ENCODE results near the gene TNFSF13.

The TNFSF13 gene

DNA sequence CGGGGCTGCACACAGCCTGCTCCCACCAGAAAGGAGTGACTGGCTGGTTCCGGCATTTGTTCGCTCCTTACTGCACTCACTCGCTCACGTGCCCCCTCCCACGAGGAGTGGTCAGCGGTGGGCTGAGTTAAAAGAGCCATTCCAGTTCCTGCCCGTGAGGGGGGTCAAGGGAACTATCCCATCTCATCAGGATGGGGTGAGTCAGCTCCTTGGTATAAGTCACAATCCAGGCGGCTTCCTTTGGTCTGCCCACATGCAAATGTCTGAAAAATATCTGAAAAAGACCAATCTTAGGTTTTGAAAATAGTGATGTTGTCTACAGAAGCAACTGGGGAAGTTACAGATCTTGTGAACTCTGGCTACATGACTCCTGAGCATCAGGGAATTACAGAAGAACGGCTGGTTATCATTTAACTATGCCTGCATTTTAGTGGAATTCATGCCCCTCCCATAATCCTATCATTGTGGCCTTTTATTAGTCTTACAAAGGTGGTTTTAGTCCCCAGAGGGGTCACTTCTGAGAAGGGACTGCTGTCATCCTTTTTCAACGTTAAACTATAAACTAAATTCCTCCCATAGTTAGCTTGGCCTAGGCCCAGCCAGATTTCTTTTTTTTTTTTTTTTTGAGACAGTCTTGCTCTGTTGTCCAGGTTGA, 19.5 kb upstream of the TNFSF13 start:
- no peak for DNase-seq (ENCODE audit: low read depth)
- TF ChIP-seq, protein P1, sequence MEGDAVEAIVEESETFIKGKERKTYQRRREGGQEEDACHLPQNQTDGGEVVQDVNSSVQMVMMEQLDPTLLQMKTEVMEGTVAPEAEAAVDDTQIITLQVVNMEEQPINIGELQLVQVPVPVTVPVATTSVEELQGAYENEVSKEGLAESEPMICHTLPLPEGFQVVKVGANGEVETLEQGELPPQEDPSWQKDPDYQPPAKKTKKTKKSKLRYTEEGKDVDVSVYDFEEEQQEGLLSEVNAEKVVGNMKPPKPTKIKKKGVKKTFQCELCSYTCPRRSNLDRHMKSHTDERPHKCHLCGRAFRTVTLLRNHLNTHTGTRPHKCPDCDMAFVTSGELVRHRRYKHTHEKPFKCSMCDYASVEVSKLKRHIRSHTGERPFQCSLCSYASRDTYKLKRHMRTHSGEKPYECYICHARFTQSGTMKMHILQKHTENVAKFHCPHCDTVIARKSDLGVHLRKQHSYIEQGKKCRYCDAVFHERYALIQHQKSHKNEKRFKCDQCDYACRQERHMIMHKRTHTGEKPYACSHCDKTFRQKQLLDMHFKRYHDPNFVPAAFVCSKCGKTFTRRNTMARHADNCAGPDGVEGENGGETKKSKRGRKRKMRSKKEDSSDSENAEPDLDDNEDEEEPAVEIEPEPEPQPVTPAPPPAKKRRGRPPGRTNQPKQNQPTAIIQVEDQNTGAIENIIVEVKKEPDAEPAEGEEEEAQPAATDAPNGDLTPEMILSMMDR (IDR thresholded peaks at IDR 0.05; ENCODE audit: insufficient read depth, low read depth, low read length, missing control alignments): no peak
- H3K4me3 ChIP-seq (ENCODE audit: low read depth, low read length): no peak overlapping the region

DNA sequence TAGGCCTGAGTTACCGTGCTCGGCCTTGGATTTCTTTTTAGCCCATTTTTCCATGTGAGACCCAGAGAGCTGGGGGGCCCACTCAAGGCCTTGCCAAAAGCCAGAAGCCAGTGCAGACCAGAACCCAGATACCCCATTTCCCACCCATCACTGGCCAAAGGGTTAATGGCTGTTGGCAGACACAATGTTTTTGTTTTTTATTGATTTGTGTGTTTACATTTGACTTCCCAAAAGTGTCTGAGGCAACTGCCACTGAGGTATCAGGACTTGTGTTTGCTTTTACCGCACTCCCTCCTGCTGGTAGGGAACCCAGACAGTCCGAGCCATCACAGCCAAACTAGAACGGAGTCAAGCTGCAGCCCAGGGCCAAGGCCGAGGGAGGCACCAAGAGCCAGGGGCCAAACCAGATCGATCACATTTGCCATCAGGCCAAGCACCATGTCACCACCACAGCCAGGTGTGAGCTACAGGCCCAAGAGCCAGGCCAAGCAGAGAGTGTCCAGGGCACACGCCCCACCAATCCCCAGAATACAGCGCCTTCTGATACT, 17.4 kb upstream of the TNFSF13 start:
- H3K4me3 ChIP-seq (ENCODE audit: low read depth, low read length): no peak overlapping the region
- TF ChIP-seq, protein P1 (IDR thresholded peaks at IDR 0.05; ENCODE audit: insufficient read depth, low read depth, low read length, missing control alignments): no peak

DNA sequence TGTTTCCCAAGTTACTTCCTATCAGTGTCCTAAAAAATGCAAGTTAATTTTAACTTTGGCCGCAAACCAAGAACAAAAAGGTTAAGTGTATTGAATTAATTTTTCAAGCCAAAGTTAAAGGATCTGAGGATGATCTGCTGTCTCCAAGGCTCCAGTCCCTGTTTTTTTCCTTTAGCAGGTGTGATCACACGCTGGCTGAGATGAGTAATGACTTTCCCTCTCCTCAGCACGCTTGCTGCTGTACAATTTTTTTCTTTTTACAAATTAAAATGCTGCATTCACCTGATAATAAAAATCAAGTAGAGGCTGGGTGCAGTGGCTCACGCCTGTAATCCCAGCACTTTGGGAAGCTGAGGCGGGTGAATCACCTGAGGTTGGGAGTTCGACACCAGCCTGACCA, 13.6 kb upstream of the TNFSF13 start:
- TF ChIP-seq, protein P1 (IDR thresholded peaks at IDR 0.05; ENCODE audit: insufficient read depth, low read depth, low read length, missing control alignments): no peak
- DNase-seq (ENCODE audit: low read depth): no peak
- H3K4me3 ChIP-seq (ENCODE audit: low read depth, low read length): no peak overlapping the region

More for the DNA sequence above, 17.4 kb upstream of the TNFSF13 start:
- no peak for DNase-seq (ENCODE audit: low read depth)

DNA sequence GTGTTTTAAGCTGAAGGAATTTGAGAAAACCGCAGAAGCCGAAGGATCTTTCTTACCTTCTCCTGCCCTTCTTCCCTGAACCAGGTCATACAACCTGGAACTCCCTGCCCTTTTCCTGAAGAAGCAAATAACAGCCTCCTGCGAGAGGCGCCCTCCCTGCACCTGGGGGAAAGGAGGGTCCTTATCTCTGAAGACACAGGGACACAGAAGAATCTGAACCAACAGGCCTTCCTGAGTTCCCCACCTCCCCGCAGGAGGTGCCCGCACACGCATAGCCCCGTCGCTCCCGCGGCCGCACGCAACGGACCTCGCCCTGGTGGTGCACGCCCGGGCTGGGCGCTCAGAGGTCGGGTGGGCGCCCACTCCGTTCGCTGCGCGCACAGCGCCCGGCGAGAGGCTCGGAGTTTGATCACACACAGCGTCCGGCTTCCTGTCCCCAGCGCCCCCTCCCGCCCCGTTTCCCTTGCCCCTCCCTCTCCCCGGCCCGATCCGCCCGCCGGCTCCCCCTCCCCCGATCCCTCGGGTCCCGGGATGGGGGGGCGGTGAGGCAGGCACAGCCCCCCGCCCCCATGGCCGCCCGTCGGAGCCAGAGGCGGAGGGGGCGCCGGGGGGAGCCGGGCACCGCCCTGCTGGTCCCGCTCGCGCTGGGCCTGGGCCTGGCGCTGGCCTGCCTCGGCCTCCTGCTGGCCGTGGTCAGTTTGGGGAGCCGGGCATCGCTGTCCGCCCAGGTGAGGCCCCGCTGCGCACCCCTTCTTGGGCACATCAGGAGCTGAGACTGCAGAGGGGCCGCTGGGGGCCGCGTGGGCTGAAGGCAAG, 9.8 kb upstream of the TNFSF13 start, which contains the start of gene TNFSF12:
TNFSF12 (plus strand) TSS at position 474 of the 816 bp plus-strand sequence; CDS start at position 570, 96 bp downstream.
- no peak for DNase-seq (ENCODE audit: low read depth)
- peak within 1 kb of the TSS; percentile 46 for H3K4me3 ChIP-seq (ENCODE audit: low read depth, low read length)
- TF ChIP-seq, protein P1 (IDR thresholded peaks at IDR 0.05; ENCODE audit: insufficient read depth, low read depth, low read length, missing control alignments): no peak

DNA sequence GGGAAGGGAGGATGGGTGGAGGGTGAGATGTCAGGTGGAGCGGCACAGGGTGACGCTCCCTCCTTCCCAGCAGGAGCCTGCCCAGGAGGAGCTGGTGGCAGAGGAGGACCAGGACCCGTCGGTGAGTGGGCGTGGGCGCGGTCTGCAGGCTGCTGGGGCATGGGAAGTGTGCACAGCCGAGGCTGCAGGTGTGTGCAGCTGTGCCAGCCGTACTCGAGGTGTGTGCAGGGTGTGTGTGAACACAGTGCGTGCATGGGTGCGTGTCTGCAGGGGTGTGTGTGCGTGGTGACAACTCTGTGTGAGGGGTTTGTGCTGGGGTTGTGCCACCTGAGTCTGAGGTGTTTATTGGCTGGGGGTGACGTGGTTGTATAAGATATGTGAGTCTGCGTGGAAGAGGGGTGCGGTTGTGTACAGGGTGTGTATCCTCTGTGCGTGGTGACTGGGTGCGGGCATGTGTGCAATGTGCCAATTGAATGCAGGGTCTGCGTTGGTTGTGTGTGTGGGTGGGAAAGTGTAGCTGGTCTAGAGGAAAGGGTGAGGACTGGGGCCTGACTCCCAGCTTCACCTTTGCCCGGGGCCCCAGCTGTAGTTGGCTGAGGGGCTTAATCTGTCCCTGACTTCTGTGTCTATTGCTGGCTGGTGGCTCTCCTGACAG, 9.0 kb upstream of the TNFSF13 start:
- no peak overlapping the region; the same call in 1 of the 2 replicates for H3K4me3 ChIP-seq (ENCODE audit: low read depth, low read length)
- DNase-seq (ENCODE audit: low read depth): no peak
- TF ChIP-seq, protein P1 (IDR thresholded peaks at IDR 0.05; ENCODE audit: insufficient read depth, low read depth, low read length, missing control alignments): no peak

DNA sequence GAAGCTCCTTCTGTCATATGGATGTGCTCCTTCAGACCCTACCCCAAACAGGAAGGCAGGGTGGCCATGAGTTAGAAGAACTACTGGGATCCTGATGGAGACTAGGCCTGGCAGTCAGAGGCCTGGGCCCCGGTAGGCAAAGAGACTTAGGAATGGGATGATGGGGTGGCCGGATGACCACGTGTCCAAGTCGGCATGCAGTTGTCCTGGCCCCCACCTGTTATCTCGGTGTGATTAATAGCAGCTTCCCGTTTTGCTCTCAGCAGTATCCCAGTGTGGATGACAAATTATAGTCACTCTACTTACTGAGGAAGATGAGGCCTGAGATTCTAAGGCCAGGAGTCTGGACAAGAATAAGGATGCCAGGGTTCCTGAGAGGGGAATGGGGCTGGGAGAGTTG, 8.2 kb upstream of the TNFSF13 start:
- no peak for DNase-seq (ENCODE audit: low read depth)
- TF ChIP-seq, protein P1 (IDR thresholded peaks at IDR 0.05; ENCODE audit: insufficient read depth, low read depth, low read length, missing control alignments): no peak
- no peak overlapping the region for H3K4me3 ChIP-seq (ENCODE audit: low read depth, low read length)

Data from GM12865 (cell line).